ENCODE measurements around the gene DTNB.
A peak's percentile ranks its signal among the peaks of the same experiment; 100 is the strongest.

Gene DTNB

GRCh38 chr2:25358249-25358815 lies 315.0 kb downstream of the DTNB start:
- H3K4me3 ChIP-seq (replicated peaks in 1 of 2; ENCODE audit: low read depth in 2 of 2, low read length in 2 of 2) = no peak overlapping the region
- no peak for TF ChIP-seq CTCF (IDR thresholded peaks at IDR 0.05; ENCODE audit: low read depth, low read length)
- DNase-seq (ENCODE audit: low read depth in 2 of 2) = no peak

GRCh38 chr2:25356088-25356487 lies 317.3 kb downstream of the DTNB start:
- H3K4me3 ChIP-seq (replicated peaks in 1 of 2; ENCODE audit: low read depth in 2 of 2, low read length in 2 of 2) = no peak overlapping the region
- TF ChIP-seq CTCF (IDR thresholded peaks at IDR 0.05; ENCODE audit: low read depth, low read length) = no peak
- no peak for DNase-seq (ENCODE audit: low read depth in 2 of 2)

- TF ChIP-seq CTCF (IDR thresholded peaks at IDR 0.05; ENCODE audit: low read depth, low read length) = no peak
- no peak for DNase-seq (ENCODE audit: low read depth in 2 of 2)
- H3K4me3 ChIP-seq (replicated peaks in 1 of 2; ENCODE audit: low read depth in 2 of 2, low read length in 2 of 2) = no peak overlapping the region
These were observed 318.1 kb downstream of the DTNB start for GRCh38 chr2:25355270-25355669.

- DNase-seq (ENCODE audit: low read depth in 2 of 2) = no peak
- no peak for TF ChIP-seq CTCF (IDR thresholded peaks at IDR 0.05; ENCODE audit: low read depth, low read length)
- H3K4me3 ChIP-seq (replicated peaks in 1 of 2; ENCODE audit: low read depth in 2 of 2, low read length in 2 of 2) = no peak overlapping the region
These were observed 319.3 kb downstream of the DTNB start for GRCh38 chr2:25354116-25354515.

- DNase-seq (ENCODE audit: low read depth in 2 of 2) = peak; percentile 64 to 76
- H3K4me3 ChIP-seq (replicated peaks in 1 of 2; ENCODE audit: low read depth in 2 of 2, low read length in 2 of 2) = no peak overlapping the region
- no peak for TF ChIP-seq CTCF (IDR thresholded peaks at IDR 0.05; ENCODE audit: low read depth, low read length)
These were observed 324.0 kb downstream of the DTNB start for GRCh38 chr2:25349397-25349796.

- no peak for TF ChIP-seq CTCF (IDR thresholded peaks at IDR 0.05; ENCODE audit: low read depth, low read length)
- no peak for DNase-seq (ENCODE audit: low read depth in 2 of 2)
- H3K4me3 ChIP-seq (replicated peaks in 1 of 2; ENCODE audit: low read depth in 2 of 2, low read length in 2 of 2) = no peak overlapping the region
These were observed 325.5 kb downstream of the DTNB start for GRCh38 chr2:25347846-25348245.

GRCh38 chr2:25347205-25347815 lies 326.1 kb downstream of the DTNB start:
- TF ChIP-seq CTCF (IDR thresholded peaks at IDR 0.05; ENCODE audit: low read depth, low read length) = no peak
- no peak overlapping the region for H3K4me3 ChIP-seq (replicated peaks in 1 of 2; ENCODE audit: low read depth in 2 of 2, low read length in 2 of 2)
- DNase-seq (ENCODE audit: low read depth in 2 of 2) = peak in 1 of 2 donors; percentile 33

Measured in cardiac fibroblast (primary cell).